Loucy (cell line): ENCODE measurements around the gene TOGARAM2.

Experiments used
- H2AFZ ChIP-seq: fragments of 200-600 bp; sonication (generic); 2 replicates; pipeline ENCODE4 v1.6.0; 2016; ENCODE audit warnings: antibody characterized with exemption, mild to moderate bottlenecking, low read length, moderate library complexity
- H3F3A ChIP-seq: fragments of 200-600 bp; 2 replicates; pipeline ENCODE4 v1.6.0; 2016; ENCODE audit warnings: antibody characterized with exemption, low read depth, mild to moderate bottlenecking
- H3K27me3 ChIP-seq: fragments of 200-600 bp; sonication (generic); 2 replicates; pipeline ENCODE4 v1.6.1; 2014; ENCODE audit warnings: low read length, mild to moderate bottlenecking; ENCODE audit not compliant: insufficient read depth, poor library complexity, severe bottlenecking
- H3K36me3 ChIP-seq: fragments of 200-600 bp; sonication (generic); 2 replicates; pipeline ENCODE4 v1.6.1; 2016; ENCODE audit warnings: low read length; ENCODE audit not compliant: insufficient read depth
- H3K4me1 ChIP-seq: fragments of 200-600 bp; sonication (generic); 2 replicates; pipeline ENCODE4 v1.5.1; 2014; ENCODE audit warnings: low read length, mild to moderate bottlenecking; ENCODE audit not compliant: insufficient read depth, poor library complexity, severe bottlenecking
- H3K4me2 ChIP-seq: fragments of 200-600 bp; sonication (generic); 2 replicates; pipeline ENCODE4 v1.6.0; 2014; ENCODE audit warnings: antibody characterized with exemption, low read length, low read depth, mild to moderate bottlenecking; ENCODE audit not compliant: poor library complexity, severe bottlenecking
- H3K4me3 ChIP-seq: fragments of 200-600 bp; sonication (generic); 2 replicates; pipeline ENCODE4 v1.5.1; 2014; ENCODE audit warnings: low read length, mild to moderate bottlenecking, mixed read lengths; ENCODE audit not compliant: poor library complexity, severe bottlenecking
- H3K79me2 ChIP-seq: fragments of 200-600 bp; sonication (generic); 2 replicates; pipeline ENCODE4 v1.6.1; 2014; ENCODE audit warnings: low read length; ENCODE audit not compliant: insufficient read depth
- H3K9ac ChIP-seq: fragments of 200-600 bp; sonication (generic); 2 replicates; pipeline ENCODE4 v1.6.0; 2014; ENCODE audit warnings: mild to moderate bottlenecking, low read depth, low read length, moderate library complexity; ENCODE audit not compliant: poor library complexity, severe bottlenecking
- H3K9me2 ChIP-seq: fragments of 200-600 bp; sonication (generic); replicated peaks from 2 replicates; pipeline ENCODE4 v1.6.1; 2016; ENCODE audit warnings: low read depth, low read length, mixed read lengths
- H3K9me3 ChIP-seq: fragments of 200-600 bp; sonication (generic); 2 replicates; pipeline ENCODE4 v1.6.1; 2014; ENCODE audit warnings: mild to moderate bottlenecking, antibody characterized with exemption, low read length, low read depth; ENCODE audit not compliant: insufficient read depth
- H4K20me1 ChIP-seq: fragments of 200-600 bp; sonication (generic); 2 replicates; pipeline ENCODE4 v1.6.0; 2014; ENCODE audit warnings: antibody characterized with exemption, low read length, mild to moderate bottlenecking; ENCODE audit not compliant: insufficient read depth, poor library complexity, severe bottlenecking
- EZH2phosphoT487 ChIP-seq: fragments of 200-600 bp; IDR thresholded peaks from 2 replicates; pipeline ENCODE4 v1.6.1; 2018; ENCODE audit warnings: antibody characterized with exemption, mild to moderate bottlenecking, moderate library complexity, borderline replicate concordance
- TF ChIP-seq, protein P1 (sequence below): fragments of 200-600 bp; sonication (generic); conservative IDR thresholded peaks from 2 replicates; pipeline ENCODE4 v1.5.1; 2014; ENCODE audit warnings: mild to moderate bottlenecking, antibody characterized with exemption, low read length

TOGARAM2 gene

GRCh38 chr2:29009270-29009669 lies 28.2 kb downstream of the TOGARAM2 start:
- no peak for TF ChIP-seq EZH2phosphoT487
- TF ChIP-seq, protein P1, sequence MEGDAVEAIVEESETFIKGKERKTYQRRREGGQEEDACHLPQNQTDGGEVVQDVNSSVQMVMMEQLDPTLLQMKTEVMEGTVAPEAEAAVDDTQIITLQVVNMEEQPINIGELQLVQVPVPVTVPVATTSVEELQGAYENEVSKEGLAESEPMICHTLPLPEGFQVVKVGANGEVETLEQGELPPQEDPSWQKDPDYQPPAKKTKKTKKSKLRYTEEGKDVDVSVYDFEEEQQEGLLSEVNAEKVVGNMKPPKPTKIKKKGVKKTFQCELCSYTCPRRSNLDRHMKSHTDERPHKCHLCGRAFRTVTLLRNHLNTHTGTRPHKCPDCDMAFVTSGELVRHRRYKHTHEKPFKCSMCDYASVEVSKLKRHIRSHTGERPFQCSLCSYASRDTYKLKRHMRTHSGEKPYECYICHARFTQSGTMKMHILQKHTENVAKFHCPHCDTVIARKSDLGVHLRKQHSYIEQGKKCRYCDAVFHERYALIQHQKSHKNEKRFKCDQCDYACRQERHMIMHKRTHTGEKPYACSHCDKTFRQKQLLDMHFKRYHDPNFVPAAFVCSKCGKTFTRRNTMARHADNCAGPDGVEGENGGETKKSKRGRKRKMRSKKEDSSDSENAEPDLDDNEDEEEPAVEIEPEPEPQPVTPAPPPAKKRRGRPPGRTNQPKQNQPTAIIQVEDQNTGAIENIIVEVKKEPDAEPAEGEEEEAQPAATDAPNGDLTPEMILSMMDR, result no peak
- Histone ChIP-seq H3K4me1 (peaks cover 53% of the 10 kb centered on the region), H3K9me3 (no peaks in the 10 kb centered on the region), H3K9ac (peak overlapping the region; percentile 84), H3F3A (peaks cover 11% of the 10 kb centered on the region; the same call in 1 of the 2 replicates), H3K79me2 (peaks cover 10% of the 10 kb centered on the region; the same call in 1 of the 2 replicates), H3K36me3 (no peaks in the 10 kb centered on the region), H3K4me2 (peak overlapping the region; percentile 96), H3K27me3 (no peaks in the 10 kb centered on the region), H3K4me3 (no peak overlapping the region), H4K20me1 (no peaks in the 10 kb centered on the region), H3K9me2 (no peaks in the 10 kb centered on the region), H2AFZ (no peak overlapping the region)

DNA sequence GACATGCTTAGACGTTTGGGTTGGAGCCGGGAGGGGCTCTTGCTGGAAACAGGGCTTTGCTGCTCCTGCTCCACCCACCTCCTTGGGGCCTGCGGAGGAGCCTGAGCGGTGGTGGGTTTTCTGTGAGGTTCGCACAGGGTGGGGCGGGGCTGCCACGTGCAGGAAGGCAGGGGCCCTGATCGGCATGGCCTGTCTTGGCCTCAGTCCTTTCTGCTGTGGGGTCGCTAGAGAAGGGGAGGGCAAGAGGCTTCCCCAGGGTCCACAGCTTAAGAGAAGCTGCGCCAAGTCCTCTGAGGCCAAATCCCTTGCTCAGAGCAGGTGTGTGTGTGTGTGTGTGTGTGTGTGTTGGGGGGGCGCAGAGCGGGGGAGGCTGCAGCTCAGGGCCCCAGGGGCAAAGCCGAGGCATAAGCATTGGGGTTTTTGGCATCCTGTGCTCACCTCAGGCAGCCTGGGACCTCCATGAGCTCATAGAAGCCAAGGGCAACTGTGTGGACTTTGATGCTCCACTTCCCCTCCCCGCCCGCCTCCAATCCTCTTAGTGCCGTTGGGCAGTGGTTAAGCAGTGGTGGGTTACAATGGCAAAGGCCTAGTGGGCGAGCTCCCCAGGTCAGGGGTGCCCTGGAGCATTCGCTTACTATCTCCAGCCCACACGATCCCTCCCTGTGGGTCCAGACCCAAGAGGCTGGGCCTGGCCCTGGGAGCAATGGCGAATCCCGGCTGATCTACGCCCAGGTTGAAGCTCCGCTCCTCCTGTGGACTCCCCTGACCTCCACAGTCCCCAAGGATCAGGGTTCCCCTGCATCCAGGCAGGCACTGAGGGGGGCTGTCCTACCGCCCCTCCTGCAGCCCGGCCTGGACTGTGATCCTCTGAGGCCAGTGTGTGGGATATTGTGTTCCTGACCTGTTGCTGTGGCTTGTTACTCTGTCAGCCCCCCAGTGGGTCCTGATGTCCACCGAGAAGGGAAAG lies 28.9 kb downstream of the TOGARAM2 start:
- H3K4me1 ChIP-seq, result peaks cover 61% of the 10 kb centered on the region
- no peaks in the 10 kb centered on the region for H3K27me3 ChIP-seq
- H3K9me3 ChIP-seq, result no peaks in the 10 kb centered on the region
- peak overlapping the region; percentile 84 for H3K9ac ChIP-seq
- H3K4me2 ChIP-seq, result peak overlapping the region; percentile 96
- H2AFZ ChIP-seq, result peak overlapping the region; percentile 32; the same call in 1 of the 2 replicates
- TF ChIP-seq, protein P1, result no peak
- TF ChIP-seq EZH2phosphoT487, result no peak
- no peaks in the 10 kb centered on the region for H3K36me3 ChIP-seq
- H3F3A ChIP-seq, result peaks cover 13% of the 10 kb centered on the region; the same call in 1 of the 2 replicates
- H3K4me3 ChIP-seq, result peak overlapping the region; percentile 79
- H4K20me1 ChIP-seq, result no peaks in the 10 kb centered on the region
- H3K9me2 ChIP-seq, result no peaks in the 10 kb centered on the region
- peaks cover 10% of the 10 kb centered on the region; the same call in 1 of the 2 replicates for H3K79me2 ChIP-seq

DNA sequence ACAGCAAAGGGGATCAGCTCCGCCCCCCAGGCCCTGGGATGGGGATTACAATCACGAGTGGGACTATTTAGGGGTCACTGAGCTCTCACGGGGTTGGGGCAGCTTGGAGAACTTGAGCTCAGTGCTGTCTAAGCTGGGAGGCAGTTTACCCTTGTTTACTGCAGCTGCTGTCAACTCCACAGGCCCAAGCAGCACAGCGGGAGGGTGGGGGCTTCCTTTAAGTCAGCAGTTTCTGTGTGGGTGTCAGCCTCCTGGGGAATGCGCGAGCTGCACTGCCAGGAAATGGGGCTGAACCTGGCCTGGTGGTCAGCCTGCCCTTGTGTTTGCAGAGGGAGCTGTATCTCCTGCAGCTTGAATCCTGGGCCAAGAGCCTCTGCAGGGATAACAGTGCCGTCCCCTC lies 29.8 kb downstream of the TOGARAM2 start:
- Histone ChIP-seq H3K9me2 (no peaks in the 10 kb centered on the region), H3K4me3 (peak overlapping the region; percentile 79), H4K20me1 (no peaks in the 10 kb centered on the region), H3K79me2 (peaks cover 10% of the 10 kb centered on the region; the same call in 1 of the 2 replicates), H3K4me1 (peaks cover 70% of the 10 kb centered on the region), H3K9ac (peak overlapping the region; percentile 84), H3K36me3 (no peaks in the 10 kb centered on the region), H3K9me3 (no peaks in the 10 kb centered on the region), H3F3A (peaks cover 15% of the 10 kb centered on the region; the same call in 1 of the 2 replicates), H2AFZ (peak overlapping the region; percentile 22; the same call in 1 of the 2 replicates), H3K27me3 (no peaks in the 10 kb centered on the region), H3K4me2 (peak overlapping the region; percentile 96)
- no peak for TF ChIP-seq EZH2phosphoT487
